Erythroblast (primary cell): ENCODE measurements around the gene IRX5.

Source experiments
- GATA1 ChIP-seq: IDR thresholded peaks from 2 replicates; pipeline ENCODE4 v1.6.1; 2011; ENCODE audit warnings: low read depth, mild to moderate bottlenecking, control low read depth, low read length, moderate library complexity
- POLR2A ChIP-seq: IDR thresholded peaks from 2 replicates; pipeline ENCODE4 v1.6.1; 2011; ENCODE audit warnings: mild to moderate bottlenecking, low read length

DNA sequence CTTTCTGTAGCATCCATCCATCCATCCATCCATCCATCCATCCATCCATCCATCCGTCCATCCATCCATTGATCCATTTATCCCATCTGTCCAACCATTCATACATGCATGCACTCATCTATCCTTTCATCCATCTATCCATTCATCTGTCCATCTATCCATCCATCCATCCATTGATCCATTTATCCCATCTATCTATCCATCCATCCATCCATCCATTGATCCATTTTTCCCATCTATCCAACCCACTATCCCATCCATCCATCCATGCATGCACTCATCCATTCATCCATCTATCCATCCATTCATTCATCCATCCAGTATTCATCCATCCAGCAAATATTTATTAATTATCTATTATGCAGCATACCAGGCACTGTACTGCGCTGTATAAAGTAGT, 34.8 kb downstream of the IRX5 start:
- TF ChIP-seq POLR2A, result no peak
- no peak for TF ChIP-seq GATA1
